ENCODE measurements around the gene MRO.

Gene MRO

GRCh38 chr18:50749421-50749820 lies 70.4 kb downstream of the MRO start:
- Histone ChIP-seq H3K27ac (no peak overlapping the region), H3K4me3 (no peak overlapping the region)

- no peak overlapping the region for H3K4me3 ChIP-seq
- no peak overlapping the region for H3K27ac ChIP-seq
Observed at GRCh38 chr18:50748243-50749229, 71.3 kb downstream of the MRO start.

- H3K27ac ChIP-seq: no peak overlapping the region
- H3K4me3 ChIP-seq: no peak overlapping the region
Observed at GRCh38 chr18:50747849-50748242, 72.0 kb downstream of the MRO start.

- no peak overlapping the region for H3K27ac ChIP-seq
- H3K4me3 ChIP-seq: no peak overlapping the region
Observed at GRCh38 chr18:50745945-50746344, 73.9 kb downstream of the MRO start.

Data from skin epidermis (tissue), 12 donors.